GM21529 (cell line): ENCODE results near the gene PPL.

ENCODE experiments used
- ATAC-seq: cut with Tn5 transposase; IDR thresholded peaks from one replicate; pipeline ENCODE4 v1.9.1; 2021; ENCODE audit not compliant: unreplicated experiment

PPL gene

DNA sequence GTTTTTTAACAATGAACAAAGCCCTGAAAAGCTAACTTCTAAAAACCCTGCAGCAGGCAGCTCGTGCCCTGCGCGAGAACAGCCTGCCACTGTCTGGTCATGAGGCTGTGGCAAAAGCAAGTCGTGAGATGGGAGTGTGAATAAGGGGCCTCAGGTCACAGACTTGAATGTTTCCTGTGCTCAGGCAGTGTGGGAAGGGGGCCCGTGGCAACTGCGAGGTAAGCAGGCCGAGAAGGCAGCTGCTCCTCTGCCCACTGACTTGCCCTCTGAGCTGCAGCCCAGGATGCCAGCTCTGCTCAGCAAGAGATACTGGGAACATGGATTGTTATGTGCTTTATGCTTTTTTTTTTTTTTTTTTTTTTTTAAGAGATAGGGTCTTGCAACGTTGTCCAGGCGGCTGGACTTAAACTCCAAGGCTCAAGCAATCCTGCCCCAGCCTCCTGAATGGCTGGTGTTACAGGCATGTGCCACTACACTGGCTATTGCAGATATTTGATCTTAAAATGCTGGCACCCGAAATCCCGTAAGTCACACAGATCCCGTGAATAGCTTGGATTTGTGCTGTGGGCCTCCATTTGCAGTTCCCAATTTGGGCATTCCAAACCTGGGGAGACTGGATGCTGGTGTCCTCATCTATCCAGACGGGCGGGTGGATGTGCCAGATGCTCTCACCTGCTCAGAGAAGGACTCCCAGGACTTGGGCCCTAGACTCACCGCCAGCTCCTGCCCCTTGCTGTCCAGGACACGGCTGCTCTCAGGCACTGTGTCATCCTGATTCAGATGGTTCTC lies 45.7 kb downstream of the PPL start:
- ATAC-seq, result no peak

DNA sequence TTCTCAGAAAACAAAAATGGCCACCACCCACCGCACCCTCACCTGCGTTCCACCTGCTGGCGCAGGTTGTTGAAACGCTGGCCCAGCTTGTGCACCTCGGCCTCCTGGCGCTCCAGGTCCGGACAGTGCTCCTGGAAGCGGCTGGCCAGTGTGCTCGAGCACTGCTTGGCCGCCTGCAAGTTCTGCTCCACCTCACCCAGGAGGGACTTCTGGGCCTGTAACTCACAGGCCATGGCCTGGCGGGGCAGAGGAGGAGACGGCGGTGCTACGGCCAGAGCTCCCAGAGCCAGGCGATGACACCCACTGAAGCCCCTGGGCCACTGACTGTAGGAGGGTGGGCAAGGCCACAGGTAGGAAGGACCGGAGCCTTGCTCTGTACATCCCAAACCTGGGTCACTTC lies 46.3 kb downstream of the PPL start:
- no peak for ATAC-seq

DNA sequence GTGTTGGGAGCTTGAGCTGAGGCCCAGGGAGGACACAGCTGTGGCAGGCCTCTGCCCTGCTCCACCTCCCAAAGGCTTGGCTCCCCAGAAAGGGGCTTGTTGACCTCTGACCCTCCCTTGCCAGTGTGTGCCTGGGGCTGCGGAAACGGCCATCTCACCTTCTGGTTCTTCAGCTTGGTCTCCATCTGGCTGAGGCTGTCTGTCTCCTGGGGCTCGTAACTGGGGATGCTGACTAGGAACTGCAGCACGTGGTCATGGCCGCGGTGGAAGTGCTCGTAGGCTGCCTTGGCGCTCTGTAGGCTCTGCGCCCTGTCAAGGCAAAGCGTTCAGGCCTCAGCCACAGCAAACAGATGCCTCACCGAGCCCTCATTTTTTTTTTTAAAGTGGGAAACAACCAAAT lies 46.9 kb downstream of the PPL start:
- ATAC-seq, result no peak

DNA sequence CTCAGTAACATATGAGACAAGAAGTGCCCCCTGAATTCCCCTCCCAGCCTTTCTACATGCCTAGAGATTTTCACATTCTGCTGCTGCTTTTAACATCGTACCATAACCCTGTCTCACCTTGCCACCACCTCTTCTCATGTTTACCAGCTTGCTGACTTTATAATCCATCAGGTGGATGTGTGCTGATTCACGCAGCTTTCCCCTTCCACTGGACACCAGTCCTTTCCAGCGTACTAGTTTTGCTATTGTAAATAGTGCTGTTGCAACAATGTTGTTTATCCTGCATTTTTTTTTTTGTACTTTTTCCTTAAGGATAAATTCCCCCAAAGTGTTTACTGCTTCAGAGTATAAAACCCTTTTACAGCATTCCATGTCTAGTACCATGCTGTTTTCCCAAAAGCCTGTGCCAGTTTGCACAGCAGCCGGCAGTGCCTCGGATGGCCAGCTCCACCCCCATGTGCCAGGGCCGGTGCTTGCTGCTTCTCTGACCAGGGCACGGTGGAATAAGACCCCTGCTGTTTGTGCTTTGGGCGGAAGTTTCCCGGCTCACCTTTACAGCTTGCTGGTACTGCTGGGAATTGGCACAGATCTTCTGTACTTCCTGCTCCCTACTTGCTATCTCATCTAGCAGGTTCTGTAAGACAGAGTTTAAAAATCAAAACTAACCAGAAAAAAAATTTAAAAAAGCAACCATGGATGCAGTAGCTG lies 48.4 kb downstream of the PPL start:
- no peak for ATAC-seq

DNA sequence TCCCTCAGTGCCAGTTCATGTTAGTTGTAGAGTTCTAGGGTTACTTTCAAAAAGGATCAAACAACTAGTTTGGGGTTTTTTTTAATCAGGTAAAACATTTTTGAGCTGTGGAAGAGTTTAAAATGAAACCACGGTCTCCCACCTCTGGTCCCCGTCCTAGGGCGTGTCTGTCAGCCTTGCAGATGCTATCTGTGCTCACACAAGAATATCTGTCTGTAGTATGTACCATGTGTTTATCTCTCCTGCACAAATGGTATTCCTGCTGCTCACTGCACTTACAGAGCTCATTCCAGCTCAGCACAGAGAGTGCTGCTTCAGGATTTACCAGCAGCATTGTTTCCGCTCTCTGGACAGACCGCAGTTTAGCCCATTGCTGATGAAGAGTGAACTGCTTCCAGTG lies 50.8 kb downstream of the PPL start:
- ATAC-seq, result no peak

DNA sequence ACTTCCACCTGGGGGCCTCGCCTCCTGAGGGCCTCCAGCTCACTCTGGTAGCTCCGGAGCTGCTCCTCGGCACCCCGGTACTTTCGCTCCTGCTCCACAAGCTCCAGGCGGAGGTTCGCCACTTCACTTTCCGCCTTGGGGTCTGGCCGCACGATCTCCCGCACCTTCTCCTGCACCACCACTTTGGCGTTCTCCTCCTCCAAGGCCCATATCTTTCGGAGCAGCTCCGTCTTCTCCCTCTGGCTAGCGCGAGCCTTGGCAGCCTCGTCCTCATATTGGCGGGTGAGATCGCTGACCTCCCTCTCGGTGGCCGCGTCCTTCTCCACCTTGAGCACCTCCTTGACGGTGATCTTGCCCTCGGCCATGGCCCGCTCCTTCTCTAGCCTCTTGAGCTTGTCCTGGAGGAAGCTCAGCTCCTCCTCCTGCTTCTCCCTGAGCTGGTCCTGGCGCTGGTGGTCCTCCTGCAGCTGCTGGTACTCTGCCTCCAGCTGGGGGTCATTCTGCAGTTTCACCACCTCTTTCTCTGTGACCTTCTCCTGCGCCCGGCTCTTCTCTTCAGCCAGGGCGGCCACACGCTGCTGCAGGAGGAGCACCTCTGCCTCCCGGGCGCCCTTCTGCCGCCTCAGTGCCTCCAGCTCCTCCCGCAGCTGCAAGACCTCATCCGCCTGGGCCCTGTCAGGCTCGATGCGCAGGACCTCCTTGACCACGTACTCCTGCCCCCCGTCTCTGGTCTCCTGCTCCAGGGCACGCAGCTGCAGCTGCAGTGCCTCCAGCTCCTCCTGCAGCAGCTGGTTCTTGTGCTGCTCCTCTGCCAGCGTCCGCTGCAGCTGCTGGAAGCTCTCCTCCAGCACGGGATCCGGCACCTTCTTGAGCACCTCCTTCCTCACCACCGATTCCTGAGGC lies 51.7 kb downstream of the PPL start:
- ATAC-seq, result no peak

DNA sequence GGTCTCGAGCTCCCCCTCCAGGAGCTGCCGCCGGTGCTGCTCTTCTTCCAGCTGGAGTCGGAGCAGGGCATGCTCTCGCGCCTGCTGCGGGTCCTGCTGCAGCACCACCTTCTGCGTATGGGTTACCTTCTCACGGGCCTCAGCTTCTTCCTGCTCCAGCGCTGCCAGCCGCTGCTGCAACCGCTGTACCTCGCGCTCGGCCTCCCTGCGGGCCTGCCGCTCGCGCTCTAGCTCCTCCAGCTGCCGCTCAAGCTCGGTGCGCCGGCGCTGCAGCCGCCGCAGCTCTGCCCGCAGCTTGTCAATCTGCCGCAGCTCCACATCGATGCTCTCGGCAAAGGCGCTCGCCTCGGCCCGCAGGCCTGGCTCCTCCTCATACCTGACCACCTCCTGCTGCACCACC lies 52.7 kb downstream of the PPL start:
- ATAC-seq, result no peak

DNA sequence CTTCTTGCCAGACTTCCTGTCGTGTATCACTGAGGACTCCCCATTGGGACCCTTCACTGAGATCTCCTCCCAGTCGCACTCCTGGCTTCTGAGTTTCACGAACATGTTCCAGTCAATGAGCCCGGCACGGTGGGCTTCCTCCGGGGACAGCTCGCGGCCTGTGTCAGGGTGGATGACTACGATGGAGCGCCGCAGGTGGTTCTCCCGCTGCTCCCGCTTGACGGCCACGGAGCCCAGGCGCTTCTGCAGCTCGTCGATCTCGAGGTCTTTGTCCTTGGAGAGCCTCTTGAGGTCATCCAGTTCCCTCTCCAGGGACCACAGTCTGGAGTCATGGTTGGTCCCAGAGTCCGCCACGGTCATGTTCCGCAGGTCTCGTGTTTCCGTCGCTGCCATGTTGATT lies 53.4 kb downstream of the PPL start:
- ATAC-seq, result no peak

DNA sequence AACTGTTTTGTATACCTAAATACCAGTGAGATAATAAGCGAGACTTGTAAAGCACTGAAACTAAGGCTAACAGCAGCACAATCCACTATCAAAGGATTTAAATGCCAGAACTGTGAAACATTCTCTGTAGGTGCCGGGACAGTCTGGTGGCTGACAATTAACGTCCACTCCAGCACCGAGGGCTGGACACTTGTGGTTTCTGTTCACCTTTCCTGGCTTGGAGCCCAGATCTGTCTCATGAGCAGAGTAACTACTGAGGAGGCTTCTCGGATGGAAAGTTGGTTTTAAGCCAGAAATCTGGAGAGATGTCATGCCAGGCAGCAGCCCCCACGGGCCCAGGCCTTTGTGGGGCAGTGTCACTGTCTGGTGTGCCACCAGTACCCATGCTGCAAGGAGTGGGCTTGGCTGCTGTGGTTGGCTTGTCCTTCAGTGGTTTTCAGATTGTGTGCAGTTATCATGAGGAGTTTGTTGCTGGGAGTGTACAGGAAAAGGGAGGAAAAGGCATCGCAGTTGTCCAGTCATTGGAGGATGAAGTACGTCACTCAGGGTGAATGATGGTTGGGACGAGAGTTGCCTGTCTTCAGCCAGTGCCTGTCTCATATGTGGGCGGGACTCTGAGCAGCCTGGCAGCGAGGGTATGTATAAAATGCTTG lies 54.2 kb downstream of the PPL start:
- no peak for ATAC-seq

DNA sequence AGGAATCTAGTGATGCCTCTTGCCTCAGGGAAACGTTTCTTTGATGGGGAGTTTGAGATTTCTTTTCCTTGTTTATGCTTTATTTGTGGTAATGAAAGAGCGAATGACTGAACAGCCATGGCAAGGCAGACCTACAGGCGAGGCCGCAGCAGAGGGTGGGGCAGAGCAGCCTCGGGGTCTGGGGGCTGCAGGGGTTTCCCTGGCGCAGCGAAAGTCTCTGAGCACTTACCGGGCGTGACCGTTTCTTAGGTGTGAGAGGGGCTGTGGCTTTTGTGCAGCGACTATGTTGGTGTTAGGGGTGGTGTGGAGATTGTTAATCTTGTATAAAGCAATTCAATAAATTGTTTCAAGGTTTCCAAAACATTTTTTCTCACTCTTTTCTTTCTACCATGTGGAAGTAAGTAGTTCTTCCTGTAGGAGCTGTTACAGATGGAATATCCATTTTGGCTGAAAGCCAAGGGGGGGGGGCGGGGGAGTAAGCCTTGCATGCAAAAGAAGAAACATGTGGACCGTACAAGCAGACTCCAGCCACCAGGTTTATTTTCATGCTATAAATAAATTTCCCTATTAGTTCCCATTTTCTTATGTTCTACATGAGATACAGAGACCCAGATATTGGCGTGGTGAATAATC lies 54.8 kb downstream of the PPL start:
- ATAC-seq, result no peak

DNA sequence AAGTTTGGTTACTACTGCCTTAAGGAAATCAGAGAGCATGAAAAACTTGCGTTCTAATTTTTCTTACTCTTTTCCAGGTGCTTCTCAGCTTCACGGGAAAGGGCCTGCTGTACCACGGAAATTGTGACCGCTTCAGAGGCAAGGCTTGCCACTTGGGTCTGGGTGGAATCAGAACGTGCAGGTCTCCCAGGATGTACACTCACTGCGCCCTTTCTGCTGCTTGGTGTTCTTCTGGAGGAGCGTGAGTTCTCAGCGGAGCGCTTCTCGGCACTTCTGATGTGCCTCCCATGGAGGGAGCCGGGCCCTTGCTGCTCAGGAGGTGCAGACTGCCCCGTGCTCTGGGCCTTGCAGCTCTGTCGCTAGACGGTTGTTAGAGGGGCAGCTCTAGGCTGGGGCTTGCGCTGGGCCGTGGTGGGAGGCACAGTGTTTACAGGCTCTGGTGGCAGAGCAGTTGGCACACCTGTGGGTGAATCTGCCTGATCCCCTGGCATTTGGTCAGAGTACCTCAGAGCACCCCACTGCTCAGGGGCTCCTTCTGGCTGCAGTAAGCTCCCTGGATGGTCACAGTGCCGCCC lies 56.9 kb downstream of the PPL start:
- ATAC-seq, result no peak

DNA sequence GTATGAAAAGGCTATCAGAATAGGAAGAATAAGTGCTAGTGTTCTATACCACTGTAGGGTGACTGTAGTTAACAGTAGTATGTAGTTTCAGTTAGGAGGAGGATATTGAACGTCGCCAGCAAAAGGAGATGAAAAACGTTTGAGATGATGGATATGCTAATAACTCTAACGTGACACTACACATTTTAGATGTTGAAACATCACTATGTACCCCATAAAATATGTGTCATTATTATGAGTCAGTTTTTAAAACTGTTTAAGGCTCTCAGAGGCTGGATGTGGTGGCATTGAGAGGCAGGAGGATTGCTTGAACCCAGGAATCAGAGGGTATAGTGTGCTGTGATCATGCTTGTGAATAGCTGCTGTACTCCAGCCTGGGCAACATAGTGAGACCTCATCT lies 57.9 kb downstream of the PPL start:
- no peak for ATAC-seq

DNA sequence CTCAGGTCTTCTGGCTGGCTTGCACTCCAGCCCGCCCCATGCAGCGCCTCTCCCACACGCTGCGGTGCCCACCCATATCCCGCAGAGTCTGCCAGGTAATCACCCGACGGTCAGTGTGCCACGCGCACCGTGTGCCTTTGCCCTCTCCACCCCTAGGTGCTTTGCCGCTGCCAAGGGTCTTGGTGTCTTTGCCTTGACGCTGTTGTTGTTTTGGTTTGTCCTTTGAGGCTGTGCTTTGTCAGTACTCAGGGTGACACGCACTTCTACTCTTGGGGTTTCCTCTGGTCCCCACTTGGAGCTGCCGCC lies 59.6 kb downstream of the PPL start:
- no peak for ATAC-seq

DNA sequence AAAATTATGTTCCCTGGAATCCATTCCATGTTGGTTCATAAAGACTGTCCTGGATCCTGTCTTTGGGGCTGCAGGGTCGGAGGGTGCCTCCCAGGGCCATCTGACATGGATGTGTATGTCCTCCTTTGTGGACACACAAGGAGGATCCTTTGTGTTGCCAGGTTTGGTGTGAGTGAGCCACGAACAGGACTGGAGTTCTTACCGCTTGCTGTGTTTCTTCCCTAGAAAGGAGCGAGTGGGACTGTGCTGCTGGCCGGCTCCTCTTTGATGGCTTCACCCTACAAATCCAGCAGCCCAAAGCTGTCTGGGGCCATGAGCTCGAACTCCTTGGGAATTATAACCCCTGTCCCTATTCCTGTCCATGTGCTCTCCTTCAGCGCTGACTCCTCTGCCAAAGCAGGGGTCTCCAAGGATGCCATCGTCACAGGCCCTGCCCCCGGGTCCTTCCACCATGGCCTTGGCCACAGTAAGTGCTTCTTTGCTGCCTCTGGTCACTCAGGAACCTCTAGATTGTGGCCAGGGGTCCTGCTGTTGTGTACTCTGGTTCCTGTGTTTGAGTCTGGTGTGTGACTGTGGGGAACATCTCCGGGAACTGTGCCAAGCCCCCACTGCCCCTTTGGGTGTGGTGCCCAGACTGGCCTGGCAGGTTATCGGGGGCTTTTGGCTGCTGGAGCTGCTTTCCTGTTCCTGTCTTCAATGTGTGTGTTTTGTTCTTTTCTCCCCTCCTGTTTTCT lies 60.1 kb downstream of the PPL start:
- no peak for ATAC-seq

DNA sequence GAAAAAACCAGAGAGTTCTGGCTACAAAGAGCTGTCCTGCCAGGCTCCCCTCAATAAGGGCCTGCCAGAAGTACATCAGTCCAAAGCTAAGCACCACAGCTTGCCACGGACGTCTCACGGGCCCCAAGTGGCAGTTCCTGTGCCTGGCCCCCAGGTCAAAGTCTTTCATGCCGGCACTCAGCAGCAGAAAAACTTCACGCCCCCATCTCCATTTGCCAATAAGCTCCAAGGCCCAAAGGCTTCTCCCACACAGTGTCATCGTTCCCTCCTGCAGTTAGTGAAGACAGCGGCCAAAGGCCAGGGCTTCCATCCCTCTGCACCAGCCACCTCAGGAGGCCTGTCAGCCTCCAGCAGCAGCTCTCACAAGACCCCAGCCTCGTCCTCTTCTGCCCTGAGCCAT lies 62.3 kb downstream of the PPL start:
- no peak for ATAC-seq

DNA sequence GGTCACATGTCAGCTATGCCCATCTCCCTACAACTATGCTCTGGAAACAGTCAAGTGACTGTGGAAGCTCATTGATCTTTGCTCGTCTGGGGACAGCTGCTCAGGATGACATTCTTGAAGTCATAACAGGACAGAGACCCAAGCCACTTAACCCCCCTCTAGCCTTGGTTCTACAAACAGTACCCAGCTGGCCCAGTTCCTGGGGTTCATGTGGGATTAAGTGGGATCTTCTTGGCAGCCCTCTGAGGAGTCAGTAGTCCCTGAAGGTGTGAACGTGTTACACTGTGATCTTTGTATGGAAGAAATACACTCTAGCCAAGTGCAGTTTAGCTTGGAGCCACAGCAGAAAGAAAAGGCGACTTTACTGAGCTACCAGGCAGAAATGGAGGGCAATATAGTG lies 63.9 kb downstream of the PPL start:
- ATAC-seq, result no peak

DNA sequence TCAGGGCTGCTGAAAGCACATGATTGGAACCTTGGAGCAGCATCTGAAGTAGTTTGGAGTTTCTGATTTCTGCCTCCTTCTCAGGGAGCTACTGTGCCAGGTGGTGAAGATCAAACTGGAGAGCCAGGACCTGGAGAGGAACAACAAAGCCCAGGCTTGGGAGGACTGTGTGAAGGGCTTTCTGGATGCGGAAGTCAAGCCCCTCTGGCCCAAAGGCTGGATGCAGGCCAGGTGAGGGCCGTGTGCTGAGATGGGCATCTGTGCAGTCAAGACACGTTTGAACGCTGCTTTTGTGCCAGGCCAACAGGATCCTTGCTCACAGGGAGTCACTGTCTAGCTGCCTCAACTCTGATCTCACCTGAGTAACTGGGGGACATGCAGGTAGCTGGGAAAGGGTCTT lies 65.9 kb downstream of the PPL start:
- no peak for ATAC-seq

DNA sequence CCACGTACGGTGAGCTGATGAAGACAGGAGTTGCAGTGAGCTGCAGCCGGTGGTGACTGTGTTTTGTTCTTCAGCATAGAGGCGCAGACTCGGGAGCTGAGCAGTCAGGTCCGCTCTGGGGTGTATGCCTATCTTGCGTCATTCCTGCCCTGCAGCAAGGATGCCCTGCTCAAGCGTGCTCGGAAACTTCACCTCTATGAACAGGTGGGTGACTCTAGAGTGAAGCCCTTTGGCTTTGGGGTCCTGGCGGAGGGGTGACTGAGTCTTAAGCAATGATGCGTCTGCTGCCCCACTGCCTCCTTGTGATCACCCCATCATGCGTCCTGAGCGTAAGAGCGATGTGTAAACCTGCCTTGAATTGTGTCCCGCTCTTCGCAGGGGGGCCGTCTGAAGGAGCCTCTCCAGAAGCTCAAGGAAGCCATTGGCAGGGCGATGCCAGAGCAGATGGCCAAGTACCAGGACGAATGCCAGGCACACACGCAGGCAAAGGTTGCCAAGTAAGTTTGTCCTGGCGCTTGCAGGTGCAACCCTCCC lies 66.7 kb downstream of the PPL start:
- no peak for ATAC-seq

DNA sequence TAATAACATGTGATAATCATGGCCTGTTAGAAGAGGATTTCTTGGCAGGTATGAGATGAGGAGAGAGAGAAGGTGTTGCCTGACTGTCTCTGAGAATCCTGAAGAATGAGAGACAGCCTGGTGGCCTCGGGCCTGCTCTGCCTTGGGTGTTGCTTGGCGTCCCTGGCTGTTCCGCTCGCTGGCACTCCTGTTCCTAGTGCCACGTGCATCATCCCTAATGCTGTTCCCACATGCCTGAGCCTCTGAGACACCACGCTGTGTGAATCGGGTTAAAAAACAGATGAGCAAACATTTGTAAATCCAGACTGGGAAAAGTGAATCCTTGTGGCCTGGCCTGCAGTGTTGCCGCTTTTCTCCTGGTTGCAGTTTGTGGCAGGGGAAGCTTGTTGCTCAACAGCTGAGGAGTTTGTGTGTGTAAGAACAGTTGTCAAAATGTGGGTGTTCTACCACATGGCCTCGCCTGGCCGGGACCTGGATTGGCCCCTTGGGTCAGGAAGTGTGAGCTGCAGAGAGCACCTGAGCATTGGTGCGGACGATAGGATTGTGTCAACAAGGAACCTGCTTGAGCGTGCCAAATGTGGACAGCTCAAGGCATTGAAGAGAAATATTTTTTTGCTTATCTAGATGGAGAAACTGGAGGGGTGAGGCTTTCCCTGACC lies 67.7 kb downstream of the PPL start:
- no peak for ATAC-seq
